OCI-LY3 (cell line): ENCODE data around the gene TAGAP.

Experiments used
- H2AFZ ChIP-seq: fragments of 200-600, 300-600 bp; shearing (Covaris generic); 2 replicates; pipeline ENCODE4 v1.6.0; 2014; ENCODE audit warnings: antibody characterized with exemption, low read depth, low read length
- H3K27ac ChIP-seq: fragments of 200-600, 300-600 bp; sonication (generic); 2 replicates; pipeline ENCODE4 v1.5.1; 2014; ENCODE audit warnings: mild to moderate bottlenecking, low read length, moderate library complexity, mixed read lengths
- H3K27me3 ChIP-seq: fragments of 200-600, 300-600 bp; sonication (generic); 2 replicates; pipeline ENCODE4 v1.6.1; 2014; ENCODE audit warnings: low read depth, low read length, mixed read lengths
- H3K36me3 ChIP-seq: fragments of 200-600, 300-600 bp; sonication (generic); replicated peaks from 2 replicates; pipeline ENCODE3; 2014; ENCODE audit warnings: low read depth, low read length, mixed read lengths
- H3K4me1 ChIP-seq: fragments of 300-600, 200-600 bp; sonication (generic); 2 replicates; pipeline ENCODE4 v1.6.1; 2014; ENCODE audit warnings: low read length, mixed read lengths
- H3K4me2 ChIP-seq: fragments of 200-600, 300-600 bp; sonication (generic); 2 replicates; pipeline ENCODE4 v1.6.1; 2014; ENCODE audit warnings: low read length, mixed read lengths
- H3K4me3 ChIP-seq: fragments of 300-600, 200-600 bp; sonication (generic); 2 replicates; pipeline ENCODE4 v1.5.1; 2014; ENCODE audit warnings: antibody characterized with exemption, mild to moderate bottlenecking, low read length, moderate library complexity
- H3K79me2 ChIP-seq: fragments of 300-600, 200-600 bp; shearing (Covaris generic); 2 replicates; pipeline ENCODE4 v1.6.1; 2014; ENCODE audit warnings: mild to moderate bottlenecking, low read length, mixed read lengths
- H3K9ac ChIP-seq: fragments of 300-600, 200-600 bp; shearing (Covaris generic); 2 replicates; pipeline ENCODE4 v1.6.0; 2014; ENCODE audit warnings: mild to moderate bottlenecking, low read length, moderate library complexity
- H3K9me3 ChIP-seq: fragments of 200-600, 300-600 bp; shearing (Covaris generic); 2 replicates; pipeline ENCODE4 v1.6.1; 2014; ENCODE audit warnings: low read length, mixed read lengths; ENCODE audit not compliant: insufficient read depth
- H4K20me1 ChIP-seq: fragments of 200-600, 300-600 bp; sonication (generic); 2 replicates; pipeline ENCODE4 v1.6.1; 2016; ENCODE audit warnings: low read length, mixed read lengths; ENCODE audit not compliant: insufficient read depth
- CTCF ChIP-seq: fragments of 200-600, 300-600 bp; sonication (generic); IDR thresholded peaks from 2 replicates; pipeline ENCODE4 v1.5.1; 2014; ENCODE audit warnings: antibody characterized with exemption, low read length, low read depth
- EZH2phosphoT487 ChIP-seq: fragments of 200-600 bp; shearing (Covaris generic); IDR thresholded peaks from 2 replicates; pipeline ENCODE4 v1.6.1; 2018; ENCODE audit warnings: antibody characterized with exemption, mixed run types, low read depth

Gene TAGAP

GRCh38 chr6:159090530-159091480 lies 46.0 kb upstream of the TAGAP start:
- no peak for TF ChIP-seq CTCF
- no peak for TF ChIP-seq EZH2phosphoT487
- Histone ChIP-seq H3K27me3 (no peaks in the 10 kb centered on the region), H3K36me3 (no peaks in the 10 kb centered on the region), H3K79me2 (no peaks in the 10 kb centered on the region), H2AFZ (no peak overlapping the region), H3K4me3 (no peak overlapping the region), H3K9ac (no peak overlapping the region), H3K27ac (no peak overlapping the region), H4K20me1 (no peaks in the 10 kb centered on the region), H3K4me2 (0 out of 2 replicates have a peak overlapping the region, but pooled peaks have one; percentile 0), H3K9me3 (no peaks in the 10 kb centered on the region), H3K4me1 (peaks cover 51% of the 10 kb centered on the region)

- H3K27me3 ChIP-seq, result no peaks in the 10 kb centered on the region
Observed at GRCh38 chr6:159089909-159090308, 45.1 kb upstream of the TAGAP start.

GRCh38 chr6:159089443-159089842 lies 44.7 kb upstream of the TAGAP start:
- no peaks in the 10 kb centered on the region for H4K20me1 ChIP-seq
- H3K9ac ChIP-seq, result no peak overlapping the region
- TF ChIP-seq CTCF, result no peak
- no peak for TF ChIP-seq EZH2phosphoT487
- peaks cover 40% of the 10 kb centered on the region for H3K4me1 ChIP-seq
- no peak overlapping the region for H3K4me3 ChIP-seq
- no peak overlapping the region for H2AFZ ChIP-seq
- no peak overlapping the region for H3K27ac ChIP-seq
- no peaks in the 10 kb centered on the region for H3K9me3 ChIP-seq
- no peaks in the 10 kb centered on the region for H3K36me3 ChIP-seq
- H3K4me2 ChIP-seq, result no peak overlapping the region
- H3K27me3 ChIP-seq, result no peaks in the 10 kb centered on the region
- no peaks in the 10 kb centered on the region for H3K79me2 ChIP-seq

More at GRCh38 chr6:159089909-159090308, 45.1 kb upstream of the TAGAP start:
- no peak for TF ChIP-seq CTCF
- Histone ChIP-seq H3K4me1 (peaks cover 45% of the 10 kb centered on the region), H3K9ac (no peak overlapping the region), H3K27ac (no peak overlapping the region), H3K4me2 (no peak overlapping the region), H3K4me3 (no peak overlapping the region), H3K36me3 (no peaks in the 10 kb centered on the region), H3K9me3 (no peaks in the 10 kb centered on the region), H3K79me2 (no peaks in the 10 kb centered on the region), H2AFZ (no peak overlapping the region), H4K20me1 (no peaks in the 10 kb centered on the region)

GRCh38 chr6:159086033-159086618 lies 41.3 kb upstream of the TAGAP start:
- H3K4me1 ChIP-seq, result peaks cover 26% of the 10 kb centered on the region
- H3K27me3 ChIP-seq, result no peaks in the 10 kb centered on the region
- no peaks in the 10 kb centered on the region for H4K20me1 ChIP-seq
- TF ChIP-seq EZH2phosphoT487 (no peak), CTCF (no peak)
- H3K79me2 ChIP-seq, result no peaks in the 10 kb centered on the region
- H3K4me2 ChIP-seq, result no peak overlapping the region
- no peaks in the 10 kb centered on the region for H3K36me3 ChIP-seq
- no peak overlapping the region for H3K27ac ChIP-seq
- no peak overlapping the region for H2AFZ ChIP-seq
- H3K9me3 ChIP-seq, result no peaks in the 10 kb centered on the region
- H3K9ac ChIP-seq, result no peak overlapping the region
- no peak overlapping the region for H3K4me3 ChIP-seq
